Measurements from ENCODE around the gene MAST4.

Gene MAST4

GRCh38 chr5:66882606-66883227 is 286.5 kb downstream of the MAST4 start:
- DNase-seq, result no peak

- no peak for DNase-seq
Measured at GRCh38 chr5:66884564-66885243, 288.5 kb downstream of the MAST4 start.

DNA sequence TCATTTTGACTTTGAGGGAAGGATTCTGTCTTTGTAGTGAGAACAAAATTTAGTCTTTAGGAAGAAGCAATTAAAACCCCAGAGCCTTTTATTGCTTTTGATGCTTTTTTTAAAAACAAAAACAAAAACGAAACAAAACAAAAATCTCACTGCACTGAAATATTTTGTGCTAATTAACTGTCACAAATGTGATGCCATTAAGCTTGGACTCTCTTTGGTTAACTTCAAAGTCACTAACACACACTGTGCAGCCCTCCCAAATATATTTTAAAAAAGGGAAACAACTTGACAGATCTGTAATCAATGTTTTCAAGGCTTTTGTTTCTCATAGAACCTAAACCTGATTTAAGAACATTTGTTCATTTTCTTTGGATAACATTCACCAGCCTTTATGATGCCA is 290.7 kb downstream of the MAST4 start:
- no peak for DNase-seq

DNA sequence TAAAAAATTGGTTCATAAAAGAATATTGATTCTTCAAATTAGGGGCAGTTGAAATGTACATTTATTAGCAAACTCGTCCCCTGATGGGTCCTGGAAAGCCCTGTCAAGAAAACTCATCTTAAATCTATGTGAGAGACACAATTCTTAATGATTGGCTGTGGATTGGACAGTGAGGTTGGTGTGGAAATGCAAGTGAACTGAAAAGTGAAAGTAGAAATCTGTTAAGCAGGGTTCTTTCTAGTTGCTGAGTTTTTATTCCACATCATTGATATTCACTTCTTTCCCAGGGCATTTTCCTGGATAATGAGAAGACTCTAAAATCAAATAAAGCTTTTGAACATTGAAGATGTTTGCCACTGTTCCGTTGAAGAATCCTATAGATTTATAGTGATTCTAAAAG is 292.4 kb downstream of the MAST4 start:
- no peak for DNase-seq

DNA sequence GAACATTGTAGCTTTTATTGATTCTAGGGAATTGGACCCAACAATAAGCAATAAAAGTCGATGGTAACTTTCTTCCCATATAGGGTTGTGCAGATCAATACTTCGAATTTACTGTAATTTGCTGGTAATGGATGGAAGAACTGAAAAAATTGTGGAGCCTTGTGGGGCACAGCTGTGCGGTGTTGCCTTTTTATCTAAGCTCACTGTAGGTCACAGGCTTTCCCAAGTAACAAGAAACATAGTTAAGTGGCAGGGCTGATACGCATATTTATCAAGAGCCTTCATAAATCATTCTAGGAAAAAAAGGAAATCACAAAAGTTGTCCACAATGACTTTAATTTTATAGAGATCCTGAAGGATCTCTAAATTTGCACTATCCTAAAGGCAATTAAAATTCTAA is 292.9 kb downstream of the MAST4 start:
- no peak for DNase-seq

- DNase-seq, result no peak
Measured at GRCh38 chr5:66889524-66889923, 293.3 kb downstream of the MAST4 start.

GRCh38 chr5:66891184-66891925 is 295.2 kb downstream of the MAST4 start:
- no peak for DNase-seq

DNA sequence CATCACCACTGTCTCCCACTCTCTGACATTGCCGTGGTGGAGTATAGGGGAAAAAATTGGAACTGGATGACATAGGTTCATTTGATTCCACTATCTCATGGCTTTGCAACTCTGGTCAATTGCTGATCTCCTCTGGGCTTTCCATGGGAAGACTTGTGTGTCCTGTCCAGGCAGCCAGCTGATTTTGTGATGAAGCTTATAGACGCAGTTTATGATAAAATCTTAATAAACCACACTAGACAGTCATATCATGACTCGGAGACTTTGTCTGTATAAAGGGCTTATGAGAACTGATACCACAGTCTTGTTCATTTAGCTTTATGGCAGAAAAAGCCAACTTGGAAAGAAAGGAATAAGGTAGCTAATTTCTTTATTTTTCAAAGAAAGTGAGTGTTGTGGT is 296.5 kb downstream of the MAST4 start:
- no peak for DNase-seq

- no peak for DNase-seq
Measured at GRCh38 chr5:66894480-66895240, 298.5 kb downstream of the MAST4 start.

DNA sequence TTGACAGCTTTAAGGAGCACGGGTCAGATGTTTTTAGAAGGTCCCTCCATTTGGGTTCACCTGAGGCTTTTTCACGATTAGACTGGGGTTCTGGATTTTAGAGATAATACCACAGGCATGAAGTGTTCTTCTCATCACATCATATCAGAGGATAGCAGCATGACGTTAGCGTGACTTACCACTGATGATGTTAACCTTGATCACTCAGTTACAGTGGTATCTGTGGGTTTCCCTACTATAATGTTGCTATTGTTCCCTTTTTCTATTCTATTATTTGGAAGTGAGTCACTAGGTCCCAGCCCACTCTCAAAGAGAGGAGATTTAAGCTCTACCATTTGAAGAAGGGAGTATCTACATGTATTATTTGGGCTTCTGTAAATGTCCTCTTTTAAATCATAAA is 300.0 kb downstream of the MAST4 start:
- DNase-seq, result no peak

- DNase-seq, result no peak
Measured at GRCh38 chr5:66897356-66897755, 301.2 kb downstream of the MAST4 start.

DNA sequence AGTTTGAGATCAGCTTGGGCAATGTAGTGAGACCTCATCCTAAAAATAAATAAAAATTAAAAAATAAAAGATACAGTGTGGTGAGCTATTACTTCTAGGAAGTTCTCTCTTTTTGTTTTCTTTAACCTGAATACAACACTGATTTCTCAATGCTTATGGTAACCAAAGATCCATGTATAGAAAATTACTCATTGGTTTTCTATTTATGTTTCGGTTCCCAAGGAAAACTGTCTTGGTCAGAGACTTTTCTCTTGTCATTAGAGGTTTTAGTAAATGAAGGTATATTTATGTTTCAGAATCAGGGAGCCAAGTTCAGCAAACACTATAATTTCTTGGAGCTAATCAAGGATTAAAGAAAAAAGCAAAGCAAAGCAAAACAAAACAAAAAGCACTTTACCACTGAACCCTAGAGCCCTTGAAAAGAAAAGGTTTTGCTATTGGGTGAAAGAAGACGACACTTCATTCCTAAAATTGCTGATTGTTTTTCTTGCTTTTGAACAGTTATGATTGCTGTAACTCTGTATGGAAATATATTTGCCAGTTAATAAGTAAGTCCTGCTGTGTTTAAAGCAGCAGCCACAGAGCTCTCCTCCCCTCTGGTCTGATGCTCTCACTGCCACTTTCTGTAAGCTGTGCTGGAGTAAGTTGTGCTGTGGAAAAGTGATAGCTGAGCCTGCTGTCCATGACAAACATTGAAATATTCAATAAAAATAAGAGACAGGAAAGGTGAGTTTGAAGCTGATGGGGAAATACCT is 302.2 kb downstream of the MAST4 start:
- DNase-seq, result no peak

GRCh38 chr5:66903218-66903617 is 307.0 kb downstream of the MAST4 start:
- DNase-seq, result no peak

DNA sequence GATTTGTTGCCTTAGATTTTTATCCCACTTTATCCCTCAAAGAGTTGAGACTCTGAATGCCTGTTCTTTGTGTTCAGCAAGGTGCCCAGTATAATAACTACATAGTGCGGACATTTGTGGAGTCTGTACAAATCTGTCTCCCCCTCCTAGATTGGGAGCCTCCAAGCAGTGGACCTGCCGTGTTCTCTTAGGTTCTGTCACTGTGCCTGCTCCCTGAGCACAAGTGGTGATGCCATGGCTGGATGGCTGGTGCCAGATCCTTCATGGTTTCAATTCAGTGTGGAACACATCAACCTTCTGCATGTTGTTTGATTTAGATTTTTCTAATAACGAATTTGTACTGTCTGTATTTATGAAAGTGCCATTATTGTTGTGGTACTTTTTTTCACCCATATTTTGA is 307.5 kb downstream of the MAST4 start:
- no peak for DNase-seq

DNA sequence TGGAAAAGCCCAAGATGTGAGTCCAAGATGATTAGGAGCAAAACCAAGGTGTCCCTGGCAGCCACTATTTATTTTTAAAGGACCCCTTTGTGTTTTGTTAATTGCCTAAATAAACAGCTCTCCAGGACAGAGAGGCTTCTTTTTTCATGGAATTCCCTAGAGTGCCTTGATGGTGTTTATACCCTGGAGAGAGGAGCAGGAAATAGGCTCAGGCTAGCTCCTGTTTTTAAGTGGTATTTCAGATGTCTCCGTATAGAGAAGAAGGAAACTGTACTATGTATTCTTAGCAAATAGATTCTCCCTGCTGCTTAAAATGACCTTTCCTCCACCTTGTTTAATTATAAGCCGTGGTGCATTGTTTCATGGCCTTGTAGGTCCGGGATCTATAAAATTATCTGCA is 308.0 kb downstream of the MAST4 start:
- DNase-seq, result no peak

GRCh38 chr5:66906021-66906420 is 309.8 kb downstream of the MAST4 start:
- no peak for DNase-seq

DNA sequence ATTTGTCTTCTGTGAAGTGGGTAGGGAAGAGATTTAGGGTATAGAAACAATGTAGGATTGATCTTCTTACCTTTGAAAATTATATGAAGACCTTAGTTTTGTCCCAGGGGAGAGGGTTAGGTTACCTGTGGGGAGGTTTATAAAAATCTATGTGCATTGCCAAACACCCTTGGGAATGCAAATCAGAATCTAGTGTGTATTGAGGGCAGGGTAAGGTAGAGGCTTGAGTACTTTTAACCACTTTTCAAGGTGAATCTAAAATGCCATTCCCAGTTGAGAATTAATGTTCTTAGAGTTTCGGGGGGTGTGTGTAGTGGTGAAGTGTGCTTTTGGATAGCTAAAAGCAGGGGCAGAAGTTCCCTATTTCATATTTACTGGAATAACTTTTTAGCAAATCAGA is 312.0 kb downstream of the MAST4 start:
- no peak for DNase-seq

GRCh38 chr5:66909364-66909763 is 313.2 kb downstream of the MAST4 start:
- DNase-seq, result no peak

DNA sequence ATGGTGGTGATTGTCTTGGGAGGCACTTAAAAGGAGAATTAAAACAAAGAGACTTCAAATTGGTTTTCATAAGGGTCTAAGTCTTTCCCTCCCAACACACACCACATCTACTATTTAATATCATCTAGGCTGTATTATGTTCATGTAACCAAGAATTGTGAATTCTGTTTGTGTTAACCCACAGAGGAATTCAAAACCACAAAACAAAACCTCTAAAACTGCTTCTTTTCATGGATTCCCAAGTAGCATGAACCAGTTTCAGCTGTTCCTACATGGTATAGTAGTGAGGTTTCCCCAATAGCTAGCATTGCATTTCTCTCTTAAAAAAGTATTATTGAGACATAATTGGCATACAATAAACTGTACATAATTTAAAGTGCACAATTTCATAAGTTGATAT is 316.6 kb downstream of the MAST4 start:
- no peak for DNase-seq

DNA sequence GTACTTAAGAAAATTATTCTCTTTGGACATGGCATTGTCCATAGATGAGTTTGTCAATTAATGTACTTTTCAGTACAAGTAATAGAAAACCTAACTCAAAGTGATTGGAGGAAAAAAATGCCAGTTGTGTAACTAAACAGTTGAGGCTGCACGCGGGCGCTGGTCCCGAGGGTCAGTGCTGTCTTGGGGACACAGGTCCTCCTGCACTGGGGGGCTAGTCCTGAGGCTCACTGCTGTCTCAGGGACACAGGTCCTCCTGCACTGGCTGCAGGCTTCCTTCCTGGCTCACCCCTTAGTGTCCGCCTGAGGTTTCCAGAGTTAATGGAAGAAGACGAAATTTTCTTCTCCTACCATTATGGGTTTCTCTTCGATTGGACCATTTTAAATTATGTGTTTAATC is 319.3 kb downstream of the MAST4 start:
- no peak for DNase-seq

- no peak for DNase-seq
Measured at GRCh38 chr5:66922881-66923280, 326.7 kb downstream of the MAST4 start.

- DNase-seq, result no peak
Measured at GRCh38 chr5:66923457-66923856, 327.3 kb downstream of the MAST4 start.

DNA sequence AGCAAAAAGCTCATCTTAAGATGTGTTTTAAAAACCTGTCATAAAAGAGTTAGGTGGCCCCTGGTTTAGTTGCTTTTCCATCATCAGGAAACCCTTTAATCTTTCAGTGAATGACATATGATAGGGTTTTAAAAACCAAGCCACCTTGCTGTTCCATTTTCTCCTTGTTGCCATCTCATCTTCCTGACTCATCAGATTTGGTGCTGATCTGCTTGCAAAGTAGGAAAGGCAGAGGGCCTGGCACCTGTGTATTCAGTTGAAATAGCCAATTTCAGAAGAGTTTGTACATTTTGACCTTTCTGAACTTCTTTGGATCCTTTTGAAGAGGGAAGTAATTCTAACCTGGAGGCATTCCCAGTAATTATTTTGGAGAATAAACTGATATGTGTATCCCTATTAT is 327.7 kb downstream of the MAST4 start:
- no peak for DNase-seq

All from AML-193 (cell line).